BJ (cell line): ENCODE results near the gene HOXA9. TPM values are rescaled to one million over a fixed set of nuclear protein-coding genes. Genes with fewer than 3 reads are reported as not detected.

Experiments used
- CTCF ChIA-PET: fragments of 350-600 bp; formaldehyde crosslinking; extraction: SDS; loops from one replicate; lab custom pipeline; 2021; ENCODE audit warnings: antibody characterized with exemption, inconsistent platforms; lab: Yijun Ruan, JAX
- POLR2A ChIA-PET: fragments of 300-600 bp; sonication (Branson Sonifier 250); formaldehyde crosslinking; extraction: SDS; loops from one replicate; lab custom pipeline; 2021; ENCODE audit warnings: antibody characterized with exemption; lab: Charles Lee
- DNase-seq: peaks from one replicate; pipeline ENCODE4 v3.0.0-alpha.2; 2011; ENCODE audit warnings: low read depth
- H3K27me3 ChIP-seq: 2 replicates; pipeline ENCODE4 v1.6.0; 2011; ENCODE audit warnings: low read length; ENCODE audit not compliant: control insufficient read depth, insufficient read depth
- H3K36me3 ChIP-seq: 2 replicates; pipeline ENCODE4 v1.5.1; 2011; ENCODE audit warnings: low read length; ENCODE audit not compliant: control insufficient read depth, insufficient read depth
- H3K4me3 ChIP-seq: 2 replicates; pipeline ENCODE4 v1.5.1; 2011; ENCODE audit warnings: low read depth, mild to moderate bottlenecking, control low read depth, low read length
- CTCF ChIP-seq: IDR thresholded peaks from 2 replicates; pipeline ENCODE4 v1.5.1; 2011; ENCODE audit warnings: low read depth, mild to moderate bottlenecking, control low read depth, inconsistent platforms, low read length, moderate library complexity; ENCODE audit not compliant: insufficient read depth
- polyA plus RNA-seq: library from polyadenylated mRNA; depleted of rRNA; stranded (reverse); fragments of >200 nt; gene quantifications from 2 replicates; pipeline ENCODE4 v1.2.3, GENCODE V29; 2011

Gene HOXA9
- polyA plus RNA-seq, 1 experiment = 15.0 TPM

- POLR2A ChIA-PET = no interaction called here
Observed at GRCh38 chr7:27123477-27124053, 41.8 kb downstream of the HOXA9 start.

DNA sequence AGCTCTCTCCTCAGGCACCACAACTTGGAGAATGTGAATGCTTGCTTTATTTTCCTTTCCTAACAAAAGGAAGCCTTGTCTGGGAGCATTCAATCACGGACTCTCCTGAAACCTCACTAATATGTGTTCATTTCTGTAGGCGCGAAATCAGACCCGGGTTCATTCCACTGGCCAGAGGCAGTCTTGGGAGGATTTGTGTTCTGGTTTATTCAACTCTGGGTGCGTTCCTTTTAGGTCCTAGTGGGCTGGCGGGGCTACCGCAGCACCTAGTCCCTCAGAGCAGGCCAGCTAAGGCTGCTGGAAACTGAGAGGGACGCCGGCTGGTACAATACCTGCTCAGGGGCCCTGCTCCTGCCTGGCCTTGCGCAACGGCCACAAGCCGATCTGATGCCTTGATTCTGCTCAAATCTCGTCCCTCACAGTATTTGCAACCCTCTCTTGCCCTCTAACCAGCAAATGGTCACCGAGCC, 42.3 kb downstream of the HOXA9 start:
- no peak for DNase-seq
- no peak for TF ChIP-seq CTCF
- H3K36me3 ChIP-seq = no peaks in the 10 kb centered on the region

More at GRCh38 chr7:27123477-27124053, 41.8 kb downstream of the HOXA9 start:
- DNase-seq = no peak
- TF ChIP-seq CTCF = no peak
- Histone ChIP-seq H3K27me3 (no peaks in the 10 kb centered on the region), H3K36me3 (no peaks in the 10 kb centered on the region), H3K4me3 (no peak overlapping the region)
- CTCF ChIA-PET = interaction anchor here (1.3 kb wide), 1 partner anchor 8 kb away, joined by 3 read pairs; no protein-coding TSS in a partner anchor

GRCh38 chr7:27122077-27122910, 43.0 kb downstream of the HOXA9 start:
- H3K36me3 ChIP-seq = no peaks in the 10 kb centered on the region
- ChIA-PET POLR2A (no interaction called here), CTCF (no interaction called here)
- no peak overlapping the region for H3K4me3 ChIP-seq
- no peak for DNase-seq
- H3K27me3 ChIP-seq = no peaks in the 10 kb centered on the region; the same call in 1 of the 2 replicates
- TF ChIP-seq CTCF = no peak

More for the DNA sequence above, 42.3 kb downstream of the HOXA9 start:
- Histone ChIP-seq H3K4me3 (no peak overlapping the region), H3K27me3 (no peaks in the 10 kb centered on the region; the same call in 1 of the 2 replicates)
- CTCF ChIA-PET = interaction anchor here (1.3 kb wide), 1 partner anchor 9 kb away, joined by 3 read pairs; no protein-coding TSS in a partner anchor
- POLR2A ChIA-PET = no interaction called here

DNA sequence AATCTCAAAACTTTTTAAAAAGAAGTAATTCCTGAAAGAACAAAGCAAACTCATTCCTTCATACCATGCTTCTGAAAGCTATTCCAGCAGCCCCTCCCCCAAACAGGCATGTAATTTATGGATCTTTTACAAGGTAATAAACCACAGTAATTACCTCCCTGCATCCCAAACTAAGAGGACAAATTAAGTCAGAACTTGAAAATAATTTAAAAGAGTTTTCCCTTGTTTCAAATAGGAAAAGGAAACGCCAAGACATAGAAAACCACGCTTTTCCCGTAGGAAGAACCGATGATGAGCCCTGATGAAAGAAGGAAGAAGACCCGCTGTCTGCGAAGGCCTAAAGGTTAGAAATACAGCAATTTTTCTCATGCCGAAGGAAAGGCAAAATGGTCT, 43.7 kb downstream of the HOXA9 start:
- CTCF ChIA-PET = no interaction called here
- DNase-seq = no peak
- no peaks in the 10 kb centered on the region for H3K36me3 ChIP-seq
- no peak overlapping the region for H3K4me3 ChIP-seq
- peaks cover 1% of the 10 kb centered on the region; the same call in 1 of the 2 replicates for H3K27me3 ChIP-seq
- POLR2A ChIA-PET = no interaction called here
- no peak for TF ChIP-seq CTCF

GRCh38 chr7:27119412-27119911, 45.9 kb downstream of the HOXA9 start:
- POLR2A ChIA-PET = no interaction called here
- CTCF ChIA-PET = interaction anchor here (1.1 to 1.8 kb wide), 2 partner anchors 14 to 266 kb away, joined by 3 to 4 read pairs; no protein-coding TSS in a partner anchor
- no peak for DNase-seq
- Histone ChIP-seq H3K27me3 (peaks cover 6% of the 10 kb centered on the region; the same call in 1 of the 2 replicates), H3K36me3 (no peaks in the 10 kb centered on the region; the same call in 1 of the 2 replicates), H3K4me3 (no peak overlapping the region)
- no peak for TF ChIP-seq CTCF
